ENCODE data around the gene C1QTNF9B.
"Not testable (repeated sequence)": the region's sequence is repeated elsewhere in the genome, so short reads cannot be mapped to it uniquely, and the experiment has no call there.

Gene C1QTNF9B

GRCh38 chr13:23897452-23897919 is at the start of gene C1QTNF9B:
TSS of gene C1QTNF9B (minus strand) at chr13:23897502.
- DNase-seq; in situ Hi-C loops (cut with HindIII; ENCODE audit: low pct_ligation_motif_present, low pct_unique_long_range_greater_than_20kb, low sequenced_read_pairs): not testable (repeated sequence)

- in situ Hi-C loops (cut with HindIII; ENCODE audit: low pct_ligation_motif_present, low pct_unique_long_range_greater_than_20kb, low sequenced_read_pairs) = no loop called here
Observed at GRCh38 chr13:23946900-23947299, 49.6 kb upstream of the C1QTNF9B start.

GRCh38 chr13:23946067-23946466 is 48.8 kb upstream of the C1QTNF9B start:
- DNase-seq = no peak
- in situ Hi-C loops (cut with HindIII; ENCODE audit: low pct_ligation_motif_present, low pct_unique_long_range_greater_than_20kb, low sequenced_read_pairs) = no loop called here

More at GRCh38 chr13:23946900-23947299, 49.6 kb upstream of the C1QTNF9B start:
- DNase-seq = no peak

GRCh38 chr13:23945612-23946011 is 48.3 kb upstream of the C1QTNF9B start:
- in situ Hi-C loops (cut with HindIII; ENCODE audit: low pct_ligation_motif_present, low pct_unique_long_range_greater_than_20kb, low sequenced_read_pairs) = no loop called here
- no peak for DNase-seq

- in situ Hi-C loops (cut with HindIII; ENCODE audit: low pct_ligation_motif_present, low pct_unique_long_range_greater_than_20kb, low sequenced_read_pairs) = no loop called here
- no peak for DNase-seq
Observed at GRCh38 chr13:23941211-23941610, 43.9 kb upstream of the C1QTNF9B start.

GRCh38 chr13:23939666-23940065 is 42.4 kb upstream of the C1QTNF9B start:
- in situ Hi-C loops (cut with HindIII; ENCODE audit: low pct_ligation_motif_present, low pct_unique_long_range_greater_than_20kb, low sequenced_read_pairs); DNase-seq: not testable (repeated sequence)

GRCh38 chr13:23934520-23934919 is 37.2 kb upstream of the C1QTNF9B start:
- in situ Hi-C loops (cut with HindIII; ENCODE audit: low pct_ligation_motif_present, low pct_unique_long_range_greater_than_20kb, low sequenced_read_pairs) = no loop called here
- DNase-seq = no peak

- in situ Hi-C loops (cut with HindIII; ENCODE audit: low pct_ligation_motif_present, low pct_unique_long_range_greater_than_20kb, low sequenced_read_pairs) = no loop called here
- DNase-seq = peak; percentile 49
Observed at GRCh38 chr13:23928985-23929384, 31.7 kb upstream of the C1QTNF9B start.

- no peak for DNase-seq
- in situ Hi-C loops (cut with HindIII; ENCODE audit: low pct_ligation_motif_present, low pct_unique_long_range_greater_than_20kb, low sequenced_read_pairs) = no loop called here
Observed at GRCh38 chr13:23923031-23923430, 25.7 kb upstream of the C1QTNF9B start.

GRCh38 chr13:23922005-23922932 is 25.0 kb upstream of the C1QTNF9B start:
- in situ Hi-C loops (cut with HindIII; ENCODE audit: low pct_ligation_motif_present, low pct_unique_long_range_greater_than_20kb, low sequenced_read_pairs) = no loop called here
- no peak for DNase-seq

- DNase-seq = peak; percentile 56
- in situ Hi-C loops (cut with HindIII; ENCODE audit: low pct_ligation_motif_present, low pct_unique_long_range_greater_than_20kb, low sequenced_read_pairs) = no loop called here
Observed at GRCh38 chr13:23921451-23921888, 24.2 kb upstream of the C1QTNF9B start.

GRCh38 chr13:23919006-23919405 is 21.7 kb upstream of the C1QTNF9B start:
- in situ Hi-C loops (cut with HindIII; ENCODE audit: low pct_ligation_motif_present, low pct_unique_long_range_greater_than_20kb, low sequenced_read_pairs) = no loop called here
- DNase-seq = no peak

- in situ Hi-C loops (cut with HindIII; ENCODE audit: low pct_ligation_motif_present, low pct_unique_long_range_greater_than_20kb, low sequenced_read_pairs) = no loop called here
- DNase-seq = no peak
Observed at GRCh38 chr13:23918208-23918607, 20.9 kb upstream of the C1QTNF9B start.

GRCh38 chr13:23915308-23915707 is 18.0 kb upstream of the C1QTNF9B start:
- DNase-seq = no peak
- in situ Hi-C loops (cut with HindIII; ENCODE audit: low pct_ligation_motif_present, low pct_unique_long_range_greater_than_20kb, low sequenced_read_pairs) = no loop called here

GRCh38 chr13:23912469-23912868 is 15.2 kb upstream of the C1QTNF9B start:
- in situ Hi-C loops (cut with HindIII; ENCODE audit: low pct_ligation_motif_present, low pct_unique_long_range_greater_than_20kb, low sequenced_read_pairs) = no loop called here
- no peak for DNase-seq

GRCh38 chr13:23909606-23910005 is 12.3 kb upstream of the C1QTNF9B start:
- no peak for DNase-seq
- in situ Hi-C loops (cut with HindIII; ENCODE audit: low pct_ligation_motif_present, low pct_unique_long_range_greater_than_20kb, low sequenced_read_pairs) = no loop called here

GRCh38 chr13:23905766-23906165 is 8.5 kb upstream of the C1QTNF9B start:
- DNase-seq = no peak
- in situ Hi-C loops (cut with HindIII; ENCODE audit: low pct_ligation_motif_present, low pct_unique_long_range_greater_than_20kb, low sequenced_read_pairs) = no loop called here

- DNase-seq = no peak
- in situ Hi-C loops (cut with HindIII; ENCODE audit: low pct_ligation_motif_present, low pct_unique_long_range_greater_than_20kb, low sequenced_read_pairs) = no loop called here
Observed at GRCh38 chr13:23903906-23904280, 6.6 kb upstream of the C1QTNF9B start.

GRCh38 chr13:23902975-23903905 is 5.9 kb upstream of the C1QTNF9B start:
- in situ Hi-C loops (cut with HindIII; ENCODE audit: low pct_ligation_motif_present, low pct_unique_long_range_greater_than_20kb, low sequenced_read_pairs) = no loop called here
- no peak for DNase-seq
